ENCODE data around the gene MPI. TPM values are rescaled to one million over a fixed set of nuclear protein-coding genes. Genes with fewer than 3 reads are reported as not detected.

Gene MPI
- total RNA-seq = 33.6 TPM
- polyA plus RNA-seq = 37.4 TPM

GRCh38 chr15:74889883-74890664, at the start of gene MPI:
Gene MPI (plus strand): TSS chr15:74890042. CDS start chr15:74890074, 32 bp downstream.
- Histone ChIP-seq H3K4me1 (ENCODE audit: insufficient read depth) (no peaks in the 10 kb centered on the region), H3K4me3 (ENCODE audit: low read depth, low read length) (peak within 1 kb of the TSS; percentile 82), H3K36me3 (ENCODE audit: insufficient read depth) (no peaks in the 10 kb centered on the region), H3K27ac (ENCODE audit: low read depth) (peak within 1 kb of the TSS; percentile 52)
- 1% methylated on average over 47 of the region's 47 CpGs for WGBS
- DNase-seq (ENCODE audit: extremely low spot score) = peak; percentile 68

- WGBS = 89% methylated on average over 9 of the region's 9 CpGs
- H3K4me3 ChIP-seq (ENCODE audit: low read depth, low read length) = no peak overlapping the region
- no peak for DNase-seq (ENCODE audit: extremely low spot score)
- H3K27ac ChIP-seq (ENCODE audit: low read depth) = no peak overlapping the region
- H3K4me1 ChIP-seq (ENCODE audit: insufficient read depth) = no peaks in the 10 kb centered on the region
- peaks cover 7% of the 10 kb centered on the region for H3K36me3 ChIP-seq (ENCODE audit: insufficient read depth)
Measured at GRCh38 chr15:74840851-74841775, 48.7 kb upstream of the MPI start.

GRCh38 chr15:74841891-74842373, 47.9 kb upstream of the MPI start:
- Histone ChIP-seq H3K4me1 (ENCODE audit: insufficient read depth) (no peaks in the 10 kb centered on the region), H3K36me3 (ENCODE audit: insufficient read depth) (peaks cover 7% of the 10 kb centered on the region), H3K27ac (ENCODE audit: low read depth) (no peak overlapping the region), H3K4me3 (ENCODE audit: low read depth, low read length) (no peak overlapping the region)
- no peak for DNase-seq (ENCODE audit: extremely low spot score)
- 81% methylated on average over 14 of the region's 14 CpGs for WGBS

GRCh38 chr15:74842581-74843444, 47.0 kb upstream of the MPI start, which contains the start of gene ULK3:
Gene ULK3 (minus strand): TSS chr15:74843156. CDS start chr15:74843105, 51 bp downstream.
- no peaks in the 10 kb centered on the region for H3K4me1 ChIP-seq (ENCODE audit: insufficient read depth)
- H3K36me3 ChIP-seq (ENCODE audit: insufficient read depth) = peaks cover 7% of the 10 kb centered on the region
- peak within 1 kb of the TSS; percentile 84 for H3K27ac ChIP-seq (ENCODE audit: low read depth)
- peak within 1 kb of the TSS; percentile 67 for H3K4me3 ChIP-seq (ENCODE audit: low read depth, low read length)
- DNase-seq (ENCODE audit: extremely low spot score) = peak; percentile 56
- under 1% methylated on average over 84 of the region's 84 CpGs for WGBS

- H3K4me3 ChIP-seq (ENCODE audit: low read depth, low read length) = peak overlapping the region; percentile 67
- WGBS = 9% methylated on average over 18 of the region's 18 CpGs
- no peaks in the 10 kb centered on the region for H3K4me1 ChIP-seq (ENCODE audit: insufficient read depth)
- H3K36me3 ChIP-seq (ENCODE audit: insufficient read depth) = peaks cover 7% of the 10 kb centered on the region
- peak overlapping the region; percentile 84 for H3K27ac ChIP-seq (ENCODE audit: low read depth)
- no peak for DNase-seq (ENCODE audit: extremely low spot score)
Measured at GRCh38 chr15:74843445-74843828, 46.4 kb upstream of the MPI start.

- Histone ChIP-seq H3K4me3 (ENCODE audit: low read depth, low read length) (no peak overlapping the region), H3K36me3 (ENCODE audit: insufficient read depth) (peaks cover 7% of the 10 kb centered on the region), H3K4me1 (ENCODE audit: insufficient read depth) (no peaks in the 10 kb centered on the region), H3K27ac (ENCODE audit: low read depth) (peak overlapping the region; percentile 84)
- 49% methylated on average over 12 of the region's 12 CpGs for WGBS
- no peak for DNase-seq (ENCODE audit: extremely low spot score)
Measured at GRCh38 chr15:74843891-74844299, 45.9 kb upstream of the MPI start.

- DNase-seq (ENCODE audit: extremely low spot score) = no peak
- Histone ChIP-seq H3K4me3 (ENCODE audit: low read depth, low read length) (no peak overlapping the region), H3K4me1 (ENCODE audit: insufficient read depth) (no peaks in the 10 kb centered on the region), H3K27ac (ENCODE audit: low read depth) (no peak overlapping the region), H3K36me3 (ENCODE audit: insufficient read depth) (peaks cover 5% of the 10 kb centered on the region)
- WGBS = 75% methylated on average over 12 of the region's 12 CpGs
Measured at GRCh38 chr15:74844319-74845207, 45.3 kb upstream of the MPI start.

GRCh38 chr15:74845208-74845568, 44.7 kb upstream of the MPI start:
- WGBS = 78% methylated on average over 5 of the region's 5 CpGs
- Histone ChIP-seq H3K36me3 (ENCODE audit: insufficient read depth) (peaks cover 4% of the 10 kb centered on the region), H3K4me1 (ENCODE audit: insufficient read depth) (no peaks in the 10 kb centered on the region), H3K27ac (ENCODE audit: low read depth) (no peak overlapping the region), H3K4me3 (ENCODE audit: low read depth, low read length) (no peak overlapping the region)
- no peak for DNase-seq (ENCODE audit: extremely low spot score)

- no peak for DNase-seq (ENCODE audit: extremely low spot score)
- H3K27ac ChIP-seq (ENCODE audit: low read depth) = no peak overlapping the region
- H3K4me3 ChIP-seq (ENCODE audit: low read depth, low read length) = no peak overlapping the region
- no peaks in the 10 kb centered on the region for H3K4me1 ChIP-seq (ENCODE audit: insufficient read depth)
- WGBS = 82% methylated on average over 4 of the region's 4 CpGs
- H3K36me3 ChIP-seq (ENCODE audit: insufficient read depth) = peaks cover 4% of the 10 kb centered on the region
Measured at GRCh38 chr15:74845581-74845980, 44.3 kb upstream of the MPI start.

GRCh38 chr15:74847432-74847831, 42.4 kb upstream of the MPI start:
- peaks cover 10% of the 10 kb centered on the region for H3K36me3 ChIP-seq (ENCODE audit: insufficient read depth)

GRCh38 chr15:74850393-74850792, 39.4 kb upstream of the MPI start:
- no peak overlapping the region for H3K4me3 ChIP-seq (ENCODE audit: low read depth, low read length)
- DNase-seq (ENCODE audit: extremely low spot score) = no peak
- H3K36me3 ChIP-seq (ENCODE audit: insufficient read depth) = peaks cover 10% of the 10 kb centered on the region
- H3K4me1 ChIP-seq (ENCODE audit: insufficient read depth) = no peaks in the 10 kb centered on the region
- H3K27ac ChIP-seq (ENCODE audit: low read depth) = no peak overlapping the region
- 95% methylated on average over 4 of the region's 4 CpGs for WGBS

More at GRCh38 chr15:74847432-74847831, 42.4 kb upstream of the MPI start:
- DNase-seq (ENCODE audit: extremely low spot score) = no peak
- H3K4me1 ChIP-seq (ENCODE audit: insufficient read depth) = no peaks in the 10 kb centered on the region
- 86% methylated on average over 3 of the region's 3 CpGs for WGBS
- no peak overlapping the region for H3K27ac ChIP-seq (ENCODE audit: low read depth)
- H3K4me3 ChIP-seq (ENCODE audit: low read depth, low read length) = no peak overlapping the region

GRCh38 chr15:74851960-74852359, 37.9 kb upstream of the MPI start:
- Histone ChIP-seq H3K4me3 (ENCODE audit: low read depth, low read length) (no peak overlapping the region), H3K27ac (ENCODE audit: low read depth) (no peak overlapping the region), H3K4me1 (ENCODE audit: insufficient read depth) (no peaks in the 10 kb centered on the region), H3K36me3 (ENCODE audit: insufficient read depth) (peaks cover 10% of the 10 kb centered on the region)
- DNase-seq (ENCODE audit: extremely low spot score) = no peak
- 93% methylated on average over 7 of the region's 7 CpGs for WGBS
